NCI-H524 (cell line): Measurements from ENCODE around the gene CHD9.

ENCODE experiments used
- DNase-seq, 2 experiments: peaks; one replicate each; lab custom pipeline; 2025; lab: John Stamatoyannopoulos, UW

CHD9 gene

GRCh38 chr16:53358884-53359283, 304.1 kb downstream of the CHD9 start:
- no peak for DNase-seq

- DNase-seq, result no peak
Observed at GRCh38 chr16:53369921-53370320, 315.1 kb downstream of the CHD9 start.

GRCh38 chr16:53370827-53371226, 316.0 kb downstream of the CHD9 start:
- DNase-seq, result no peak

GRCh38 chr16:53372992-53373871, 318.4 kb downstream of the CHD9 start:
- peak in 1 of 2 experiments; percentile 42 for DNase-seq

GRCh38 chr16:53374800-53375199, 320.0 kb downstream of the CHD9 start:
- no peak for DNase-seq

GRCh38 chr16:53378138-53378537, 323.3 kb downstream of the CHD9 start:
- no peak for DNase-seq
